ENCODE results near the gene MYBBP1A.

DNA sequence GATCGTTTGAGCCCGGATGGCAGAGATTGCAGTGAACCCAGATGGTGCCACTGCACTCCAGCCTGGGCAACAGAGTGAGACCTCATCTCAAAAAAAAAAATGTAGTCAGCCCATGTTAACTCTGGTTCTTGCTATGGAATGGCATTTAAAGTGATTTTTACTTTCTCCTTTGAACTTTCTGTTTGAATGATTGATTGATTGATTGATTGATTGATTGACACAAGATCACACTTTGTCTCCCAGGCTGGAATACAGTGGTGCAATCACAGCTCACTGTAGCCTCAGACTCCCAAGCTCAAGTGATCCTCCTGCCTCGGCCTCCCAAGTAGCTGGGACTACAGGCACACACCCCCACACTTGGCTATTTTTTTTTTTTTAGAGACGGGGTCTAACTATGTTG is 46.1 kb upstream of the MYBBP1A start:
- TF ChIP-seq CTCF (IDR thresholded peaks at IDR 0.05) (no peak), POLR2A (IDR thresholded peaks at IDR 0.05) (no peak)
